GM23338 (cell line): ENCODE results near the gene TMEM140.

ENCODE experiments used
- CREB1 ChIP-seq: fragments of 250-450 bp; sonication (Bioruptor Pico); IDR thresholded peaks from 2 replicates; pipeline ENCODE4 v1.5.0; 2020; ENCODE audit warnings: low read depth, mild to moderate bottlenecking, moderate library complexity
- CTCF ChIP-seq, 2 experiments: fragments of 200-600 bp in 1 of 2; sonication (generic) in 1 of 2; conservative IDR thresholded peaks; 2 replicates each; pipeline versions ENCODE4 v1.5.1 to v1.6.1; 2016 to 2017; ENCODE audit warnings: antibody characterized with exemption in 2 of 2, low read depth in 2 of 2, mild to moderate bottlenecking in 2 of 2, moderate library complexity in 1 of 2
- EZH2 ChIP-seq: fragments of 200-600 bp; sonication (generic); IDR thresholded peaks from one replicate; pipeline ENCODE4 v1.8.0; 2017; ENCODE audit warnings: antibody characterized with exemption, mild to moderate bottlenecking, low read depth; ENCODE audit not compliant: unreplicated experiment
- EZH2phosphoT487 ChIP-seq: fragments of 200-600 bp; sonication (generic); IDR thresholded peaks from one replicate; pipeline ENCODE4 v1.8.1; 2018; ENCODE audit warnings: antibody characterized with exemption; ENCODE audit not compliant: unreplicated experiment
- POLR2AphosphoS5 ChIP-seq: IDR thresholded peaks from 2 replicates; pipeline ENCODE4 v1.6.1; 2016; ENCODE audit warnings: antibody characterized with exemption, low read depth
- ZNF331 ChIP-seq: fragments of 250-450 bp; sonication (Bioruptor Pico); IDR thresholded peaks from 2 replicates; pipeline ENCODE4 v1.5.0; 2020; ENCODE audit warnings: low read depth, mild to moderate bottlenecking, moderate library complexity

GRCh38 chr7:135207406-135208101 lies 59.7 kb downstream of the TMEM140 start:
- TF ChIP-seq EZH2 (no peak), CTCF (conservative IDR thresholded peaks at IDR 0.05; ENCODE audit: low read depth in 2 of 2) (no peak), POLR2AphosphoS5 (no peak), EZH2phosphoT487 (no peak), CREB1 (no peak), ZNF331 (CRISPR knock-in tag) (no peak)
